Measurements from ENCODE around the gene ABCD4.
"Not testable (repeated sequence)": the region's sequence is repeated elsewhere in the genome, so short reads cannot be mapped to it uniquely, and the experiment has no call there.

The ABCD4 gene

DNA sequence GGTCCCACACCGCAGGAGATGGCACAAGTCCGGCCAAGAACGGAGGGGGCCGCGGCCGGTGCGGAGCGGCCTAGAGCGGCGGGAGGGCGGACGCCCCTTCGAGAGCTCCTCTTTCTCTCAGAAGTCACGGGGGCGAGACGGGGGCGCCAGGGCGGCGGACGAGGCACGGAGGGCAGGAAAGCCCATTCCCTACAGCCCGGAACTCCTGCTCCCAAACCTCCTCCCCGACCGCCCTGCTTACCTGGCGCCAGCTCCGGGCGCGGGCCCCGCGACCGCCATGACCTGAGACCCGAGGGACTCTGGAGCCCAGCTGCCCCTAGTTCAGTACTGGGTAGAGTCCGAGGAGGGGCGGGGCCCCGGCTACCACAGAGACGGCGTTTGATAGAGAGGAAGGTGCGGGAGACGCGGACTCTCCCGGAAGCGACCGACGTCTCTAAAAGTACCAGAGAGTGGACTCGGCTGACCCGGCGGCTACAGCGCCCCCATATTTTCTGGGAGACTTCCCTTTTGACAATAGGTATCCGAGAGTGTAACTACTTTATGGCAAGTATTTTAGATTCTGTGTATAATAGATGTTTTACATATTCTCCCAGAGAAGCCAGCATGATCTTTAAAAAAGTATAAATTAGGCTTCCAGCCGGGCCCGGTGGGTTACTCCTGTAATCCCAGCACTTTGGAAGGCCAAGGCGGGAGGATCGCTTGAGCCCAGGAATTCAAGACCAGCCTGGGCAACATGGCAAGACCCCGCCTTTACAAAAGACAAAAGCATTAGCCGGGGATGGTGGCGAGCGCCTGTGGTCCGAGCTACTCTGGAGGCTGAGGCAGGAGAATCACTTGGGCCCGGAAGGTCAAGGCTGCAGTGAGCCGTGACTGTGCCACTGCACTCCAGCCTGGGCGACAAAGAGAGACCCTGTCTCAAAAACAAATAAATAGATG lies at the start of gene ABCD4:
Gene ABCD4, minus strand, starts transcription at position 301 of the 936 bp plus-strand sequence. Its CDS starts 22 bp downstream, at position 279.
- peaks cover 33% of the 10 kb centered on the region for H3K4me1 Mint-ChIP-seq
- no peaks in the 10 kb centered on the region for H3K27me3 Mint-ChIP-seq
- ATAC-seq (replicated peaks; ENCODE audit: extremely low read depth, poor library complexity, severe bottlenecking): peak; percentile 86
- peak; percentile 70 to 71 for DNase-seq (ENCODE audit: low spot score in 2 of 2)
- peak within 1 kb of the TSS; percentile 99 for H3K4me3 Mint-ChIP-seq
- H3K9me3 Mint-ChIP-seq: no peaks in the 10 kb centered on the region
- H3K27ac Mint-ChIP-seq (ENCODE audit: low read depth): peak within 1 kb of the TSS; percentile 90
- H3K36me3 Mint-ChIP-seq (ENCODE audit: insufficient read depth): peaks cover 14% of the 10 kb centered on the region

GRCh38 chr14:74350928-74351323 lies 48.2 kb upstream of the ABCD4 start:
- Mint-ChIP-seq H3K27ac (ENCODE audit: low read depth) (no peak overlapping the region), H3K36me3 (ENCODE audit: insufficient read depth) (no peaks in the 10 kb centered on the region), H3K4me1 (no peaks in the 10 kb centered on the region), H3K9me3 (no peaks in the 10 kb centered on the region), H3K4me3 (no peak overlapping the region), H3K27me3 (no peaks in the 10 kb centered on the region)
- ATAC-seq (replicated peaks; ENCODE audit: extremely low read depth, poor library complexity, severe bottlenecking) (no peak), DNase-seq (ENCODE audit: low spot score in 2 of 2) (no peak)

- no peaks in the 10 kb centered on the region for H3K27me3 Mint-ChIP-seq
- ATAC-seq (replicated peaks; ENCODE audit: extremely low read depth, poor library complexity, severe bottlenecking): no peak
- no peaks in the 10 kb centered on the region for H3K36me3 Mint-ChIP-seq (ENCODE audit: insufficient read depth)
- H3K4me1 Mint-ChIP-seq: no peaks in the 10 kb centered on the region
- no peak overlapping the region for H3K4me3 Mint-ChIP-seq
- no peak for DNase-seq (ENCODE audit: low spot score in 2 of 2)
- no peaks in the 10 kb centered on the region for H3K9me3 Mint-ChIP-seq
- H3K27ac Mint-ChIP-seq (ENCODE audit: low read depth): no peak overlapping the region
These were observed 47.6 kb upstream of the ABCD4 start for GRCh38 chr14:74350211-74350927.

- ATAC-seq (replicated peaks; ENCODE audit: extremely low read depth, poor library complexity, severe bottlenecking): no peak
- Mint-ChIP-seq H3K9me3 (no peaks in the 10 kb centered on the region), H3K36me3 (ENCODE audit: insufficient read depth) (no peaks in the 10 kb centered on the region), H3K27me3 (no peaks in the 10 kb centered on the region), H3K27ac (ENCODE audit: low read depth) (no peak overlapping the region), H3K4me1 (no peaks in the 10 kb centered on the region), H3K4me3 (no peak overlapping the region)
- DNase-seq (ENCODE audit: low spot score in 2 of 2): no peak
These were observed 47.0 kb upstream of the ABCD4 start for GRCh38 chr14:74349757-74350156.

GRCh38 chr14:74348735-74349463 lies 46.2 kb upstream of the ABCD4 start:
- no peaks in the 10 kb centered on the region for H3K36me3 Mint-ChIP-seq (ENCODE audit: insufficient read depth)

DNA sequence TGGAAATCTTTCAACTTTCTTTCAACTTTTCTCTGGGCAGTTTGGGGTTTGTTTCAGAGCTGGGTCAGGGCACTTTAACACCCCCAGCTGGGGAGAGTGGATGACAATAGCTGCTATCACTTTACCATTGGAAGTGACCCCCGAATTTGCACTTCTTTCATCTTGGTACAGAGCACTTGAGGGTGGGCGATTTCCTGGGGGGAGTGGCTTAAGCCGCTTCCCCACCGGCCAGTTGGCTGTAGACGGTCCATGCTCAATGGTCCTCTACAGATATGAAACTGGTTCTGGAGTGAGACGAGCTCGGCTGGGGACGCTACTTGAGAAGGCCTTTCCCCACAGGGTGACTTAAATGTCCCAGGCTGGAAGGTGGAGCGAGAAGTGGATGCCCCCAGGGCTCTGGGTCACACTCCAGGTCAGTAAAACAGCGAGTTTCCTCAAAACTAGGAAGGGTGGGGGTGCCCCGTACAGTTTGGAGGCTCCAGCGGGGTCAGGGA lies 45.6 kb upstream of the ABCD4 start, which contains the start of gene VRTN:
Gene VRTN, plus strand, starts transcription at position 231 of the 494 bp plus-strand sequence. CDS start 8,313 bp downstream, outside the sequence.
- DNase-seq (ENCODE audit: low spot score in 2 of 2) (no peak), ATAC-seq (replicated peaks; ENCODE audit: extremely low read depth, poor library complexity, severe bottlenecking) (no peak)
- no peak within 1 kb of the TSS for H3K27ac Mint-ChIP-seq (ENCODE audit: low read depth)
- no peaks in the 10 kb centered on the region for H3K4me1 Mint-ChIP-seq
- no peaks in the 10 kb centered on the region for H3K36me3 Mint-ChIP-seq (ENCODE audit: insufficient read depth)
- no peak within 1 kb of the TSS for H3K4me3 Mint-ChIP-seq
- H3K9me3 Mint-ChIP-seq: no peaks in the 10 kb centered on the region
- H3K27me3 Mint-ChIP-seq: no peaks in the 10 kb centered on the region

More at GRCh38 chr14:74348735-74349463, 46.2 kb upstream of the ABCD4 start:
- Mint-ChIP-seq H3K4me1 (no peaks in the 10 kb centered on the region), H3K27ac (ENCODE audit: low read depth) (no peak overlapping the region), H3K9me3 (no peaks in the 10 kb centered on the region), H3K4me3 (no peak overlapping the region), H3K27me3 (no peaks in the 10 kb centered on the region)
- ATAC-seq (replicated peaks; ENCODE audit: extremely low read depth, poor library complexity, severe bottlenecking) (no peak), DNase-seq (ENCODE audit: low spot score in 2 of 2) (no peak)

GRCh38 chr14:74347795-74348100 lies 45.0 kb upstream of the ABCD4 start:
- Mint-ChIP-seq H3K36me3 (ENCODE audit: insufficient read depth) (no peaks in the 10 kb centered on the region), H3K4me3 (no peak overlapping the region), H3K27me3 (peaks cover 5% of the 10 kb centered on the region), H3K4me1 (no peaks in the 10 kb centered on the region), H3K9me3 (no peaks in the 10 kb centered on the region), H3K27ac (ENCODE audit: low read depth) (no peak overlapping the region)
- DNase-seq (ENCODE audit: low spot score in 2 of 2): no peak
- no peak for ATAC-seq (replicated peaks; ENCODE audit: extremely low read depth, poor library complexity, severe bottlenecking)

- no peaks in the 10 kb centered on the region for H3K9me3 Mint-ChIP-seq
- no peaks in the 10 kb centered on the region for H3K4me1 Mint-ChIP-seq
- H3K27me3 Mint-ChIP-seq: peaks cover 10% of the 10 kb centered on the region
- ATAC-seq (replicated peaks; ENCODE audit: extremely low read depth, poor library complexity, severe bottlenecking): no peak
- DNase-seq (ENCODE audit: low spot score in 2 of 2): no peak
- no peak overlapping the region for H3K27ac Mint-ChIP-seq (ENCODE audit: low read depth)
- no peak overlapping the region for H3K4me3 Mint-ChIP-seq
- H3K36me3 Mint-ChIP-seq (ENCODE audit: insufficient read depth): no peaks in the 10 kb centered on the region
These were observed 44.5 kb upstream of the ABCD4 start for GRCh38 chr14:74347097-74347794.

DNA sequence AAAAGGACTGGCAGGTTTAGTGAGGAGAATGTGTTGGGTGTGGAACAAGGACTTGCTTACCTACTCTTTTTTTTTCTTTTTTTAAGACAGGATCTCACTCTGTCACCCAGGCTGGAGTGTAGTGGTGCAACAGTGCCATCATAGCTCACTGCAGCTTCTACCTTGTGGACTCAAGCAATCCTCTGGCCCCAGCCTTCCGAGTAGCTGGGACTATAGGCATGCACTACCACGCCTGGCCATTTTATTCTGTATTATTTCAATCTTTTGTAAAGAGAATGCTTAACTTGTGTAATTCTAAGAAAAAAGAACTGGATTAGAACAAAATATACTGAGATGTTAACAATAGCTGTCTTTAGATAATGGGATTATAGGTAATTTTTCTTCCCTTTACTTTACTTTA lies 43.6 kb upstream of the ABCD4 start:
- H3K27ac Mint-ChIP-seq (ENCODE audit: low read depth): no peak overlapping the region
- no peaks in the 10 kb centered on the region for H3K36me3 Mint-ChIP-seq (ENCODE audit: insufficient read depth)
- ATAC-seq (replicated peaks; ENCODE audit: extremely low read depth, poor library complexity, severe bottlenecking) (no peak), DNase-seq (ENCODE audit: low spot score in 2 of 2) (no peak)
- H3K4me3 Mint-ChIP-seq: no peak overlapping the region
- H3K9me3 Mint-ChIP-seq: no peaks in the 10 kb centered on the region
- no peaks in the 10 kb centered on the region for H3K4me1 Mint-ChIP-seq
- peaks cover 15% of the 10 kb centered on the region for H3K27me3 Mint-ChIP-seq

GRCh38 chr14:74333909-74334308 lies 31.2 kb upstream of the ABCD4 start:
- H3K4me3 Mint-ChIP-seq: no peak overlapping the region
- no peaks in the 10 kb centered on the region for H3K9me3 Mint-ChIP-seq
- DNase-seq (ENCODE audit: low spot score in 2 of 2) (no peak), ATAC-seq (replicated peaks; ENCODE audit: extremely low read depth, poor library complexity, severe bottlenecking) (no peak)
- peaks cover 29% of the 10 kb centered on the region for H3K27me3 Mint-ChIP-seq
- H3K27ac Mint-ChIP-seq (ENCODE audit: low read depth): no peak overlapping the region
- no peaks in the 10 kb centered on the region for H3K36me3 Mint-ChIP-seq (ENCODE audit: insufficient read depth)
- H3K4me1 Mint-ChIP-seq: no peaks in the 10 kb centered on the region

DNA sequence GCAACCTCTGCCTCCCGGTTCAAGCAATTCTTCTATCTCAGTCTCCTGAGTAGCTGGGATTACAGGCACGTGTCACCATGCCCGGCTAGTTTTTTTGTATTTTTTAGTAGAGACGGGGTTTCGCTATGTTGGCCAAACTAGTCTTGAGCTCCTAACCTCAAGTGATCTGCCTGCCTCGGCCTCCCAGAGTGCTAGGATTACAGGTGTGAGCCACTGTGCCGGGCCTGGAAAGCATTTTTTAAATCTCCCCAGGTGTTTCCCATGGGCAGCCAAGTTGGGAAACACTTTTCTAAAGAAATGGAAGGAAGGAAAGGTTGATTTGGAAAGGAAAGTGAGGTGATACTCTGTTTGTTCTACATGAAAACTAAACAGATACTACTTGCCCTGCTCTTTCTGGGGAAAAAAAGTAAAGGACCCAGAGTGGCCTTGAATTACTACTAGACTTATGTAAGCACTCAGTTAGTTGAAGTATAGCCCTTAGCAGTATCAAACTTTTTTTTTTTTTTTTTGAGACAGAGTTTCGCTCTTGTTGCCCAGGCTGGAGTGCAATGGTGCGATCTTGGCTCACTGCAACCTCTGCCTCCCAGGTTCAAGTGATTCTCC lies 27.3 kb upstream of the ABCD4 start:
- not testable (repeated sequence) for ATAC-seq (replicated peaks; ENCODE audit: extremely low read depth, poor library complexity, severe bottlenecking); H3K4me3 Mint-ChIP-seq; H3K27ac Mint-ChIP-seq (ENCODE audit: low read depth); H3K36me3 Mint-ChIP-seq (ENCODE audit: insufficient read depth); H3K9me3 Mint-ChIP-seq; DNase-seq (ENCODE audit: low spot score in 2 of 2); H3K4me1 Mint-ChIP-seq
- H3K27me3 Mint-ChIP-seq: peaks cover 44% of the 10 kb centered on the region
